Body of pancreas (tissue), 4 donors: ENCODE results near the gene NSG1.

Source experiments
- CTCF ChIP-seq, 7 experiments: fragments of 450-650 bp in 4 of 7; fragments of 200-600 bp in 3 of 7; sonication (generic) in 3 of 7; IDR thresholded peaks; one replicate each; pipeline ENCODE4 v1.5.1; 2016 to 2019; ENCODE audit warnings: antibody characterized with exemption in 7 of 7
- POLR2A ChIP-seq, 3 donors: fragments of 450-650 bp; IDR thresholded peaks; one replicate each; pipeline ENCODE4 v1.6.1; 2016; ENCODE audit warnings: antibody characterized with exemption in 3 of 3, mild to moderate bottlenecking in 2 of 3

- TF ChIP-seq CTCF (IDR thresholded peaks at IDR 0.05) (no peak), POLR2A (IDR thresholded peaks at IDR 0.05) (no peak)
Measured at GRCh38 chr4:4394644-4395043, 7.7 kb downstream of the NSG1 start.
